ENCODE measurements around the gene VCAM1.

GRCh38 chr1:100671601-100672000, 47.9 kb upstream of the VCAM1 start:
- TF ChIP-seq POLR2A (IDR thresholded peaks at IDR 0.05; ENCODE audit: low read depth, low read length): no peak
- TF ChIP-seq POLR2AphosphoS5 (IDR thresholded peaks at IDR 0.05; ENCODE audit: low read depth, low read length): no peak

All from GM12891 (cell line).